H1 (cell line): ENCODE results near the gene NFIA. TPM values are rescaled to one million over a fixed set of nuclear protein-coding genes. Genes with fewer than 3 reads are reported as not detected.

Experiments used
- BCL11A ChIP-seq, 2 experiments: IDR thresholded peaks; one replicate each; pipeline ENCODE4 v1.6.1; 2011; ENCODE audit warnings: low read depth in 2 of 2, low read length in 2 of 2, mild to moderate bottlenecking in 2 of 2
- BRCA1 ChIP-seq: IDR thresholded peaks from 2 replicates; pipeline ENCODE4 v1.6.1; 2012; ENCODE audit warnings: low read depth, low read length, improper control_type of control experiment
- EZH2 ChIP-seq: fragments of 200-600 bp; sonication (generic); IDR thresholded peaks from 2 replicates; pipeline ENCODE4 v1.7.1; 2012; ENCODE audit warnings: low read depth, mild to moderate bottlenecking, moderate library complexity, low read length, inconsistent platforms; ENCODE audit not compliant: severe bottlenecking
- GABPA ChIP-seq: IDR thresholded peaks from 2 replicates; pipeline ENCODE4 v1.6.1; 2011; ENCODE audit warnings: mild to moderate bottlenecking, low read length, moderate library complexity, borderline replicate concordance; ENCODE audit not compliant: insufficient read depth
- HDAC2 ChIP-seq, 2 experiments: fragments of 300-600 bp in 1 of 2; sonication (generic) in 1 of 2; IDR thresholded peaks; 2 replicates each; pipeline ENCODE4 v1.6.1; 2011 to 2012; ENCODE audit warnings: low read depth in 2 of 2, low read length in 2 of 2, mild to moderate bottlenecking in 2 of 2, moderate library complexity in 2 of 2, borderline replicate concordance in 1 of 2, inconsistent platforms in 1 of 2
- KDM4A ChIP-seq: IDR thresholded peaks from one replicate; pipeline ENCODE4 v1.7.1; 2012; ENCODE audit warnings: low read depth, mild to moderate bottlenecking, moderate library complexity, low read length, inconsistent platforms; ENCODE audit not compliant: severe bottlenecking
- PHF8 ChIP-seq: fragments of 200-600 bp; sonication (generic); conservative IDR thresholded peaks from 2 replicates; pipeline ENCODE4 v1.7.1; 2012; ENCODE audit warnings: low read depth, mild to moderate bottlenecking, inconsistent platforms, low read length, moderate library complexity
- RBBP5 ChIP-seq: IDR thresholded peaks from 2 replicates; pipeline ENCODE4 v1.7.1; 2012; ENCODE audit warnings: low read depth, mild to moderate bottlenecking, inconsistent platforms, low read length, moderate library complexity, borderline replicate concordance
- RFX5 ChIP-seq: IDR thresholded peaks from 2 replicates; pipeline ENCODE4 v1.6.1; 2011; ENCODE audit warnings: low read depth, low read length, improper control_type of control experiment, borderline replicate concordance
- TAF1 ChIP-seq: IDR thresholded peaks from 2 replicates; pipeline ENCODE4 v1.6.1; 2011; ENCODE audit warnings: mild to moderate bottlenecking, low read depth, low read length
- polyA plus RNA-seq, 7 experiments: library from polyadenylated mRNA; depleted of rRNA in 3 of 7; stranded (reverse) in 5 of 7; unstranded in 2 of 7; fragments of >200 nt in 5 of 7; fragments of 200-250 nt in 2 of 7; gene quantifications; 1 replicate in 5 of 7; 2 replicates in 1 of 7; 4 replicates in 1 of 7; pipeline versions ENCODE4 v1.2.1 to v1.2.3, GENCODE V29; 2011 to 2013; ENCODE audit warnings: missing spikeins in 2 of 7, mixed read lengths in 2 of 7
- total RNA-seq: library from RNA; stranded (reverse); fragmentation: NEBNext Ultra II Directional; extraction: Animal tissue kit (Norgen Biotek cat#: 25700); gene quantifications from 2 replicates; pipeline ENCODE4 v1.2.1, GENCODE V29; 2021

The NFIA gene
- total and polyA plus RNA-seq, 2 of the 8 experiments (the other 6 are each of a cell fraction or from before 2014, with no cell fraction given), result 1.8 to 2.3 TPM

- TF ChIP-seq HDAC2 (IDR thresholded peaks at IDR 0.05; ENCODE audit: borderline replicate concordance in 1 of 2, low read depth in 2 of 2, low read length in 2 of 2) (no peak), BRCA1 (no peak), TAF1 (0 out of 2 replicates have a peak, but pooled peaks have one; percentile 11), GABPA (0 out of 2 replicates have a peak, but pooled peaks have one; percentile 30), PHF8 (0 out of 2 replicates have a peak, but pooled peaks have one; percentile 11), EZH2 (peak; percentile 83), BCL11A (IDR thresholded peaks at IDR 0.05; ENCODE audit: low read depth in 2 of 2, low read length in 2 of 2) (no peak), KDM4A (peak; percentile 68), RFX5 (no peak), RBBP5 (peak; percentile 53; the same call in 1 of the 2 replicates)
Measured at GRCh38 chr1:61083013-61083806, 849 bp downstream of the NFIA start (continued).
